Measurements from ENCODE around the gene ANKRD24.

Gene ANKRD24

GRCh38 chr19:4194353-4194752 is 11.9 kb downstream of the ANKRD24 start:
- TF ChIP-seq CTCF (IDR thresholded peaks at IDR 0.05; ENCODE audit: extremely low read depth, insufficient read depth, missing control alignments): no peak
- in situ Hi-C loops (cut with MboI; ENCODE audit: low pct_unique_long_range_greater_than_20kb, low sequenced_read_pairs, unreplicated experiment): no loop called here

GRCh38 chr19:4196009-4196408 is 13.5 kb downstream of the ANKRD24 start:
- no peak for TF ChIP-seq CTCF (IDR thresholded peaks at IDR 0.05; ENCODE audit: extremely low read depth, insufficient read depth, missing control alignments)
- no peak for DNase-seq (ENCODE audit: low spot score)
- in situ Hi-C loops (cut with MboI; ENCODE audit: low pct_unique_long_range_greater_than_20kb, low sequenced_read_pairs, unreplicated experiment): no loop called here

More at GRCh38 chr19:4194353-4194752, 11.9 kb downstream of the ANKRD24 start:
- no peak for DNase-seq (ENCODE audit: low spot score)

- TF ChIP-seq CTCF (IDR thresholded peaks at IDR 0.05; ENCODE audit: extremely low read depth, insufficient read depth, missing control alignments): no peak
- DNase-seq (ENCODE audit: low spot score): no peak
- in situ Hi-C loops (cut with MboI; ENCODE audit: low pct_unique_long_range_greater_than_20kb, low sequenced_read_pairs, unreplicated experiment): no loop called here
Observed at GRCh38 chr19:4196587-4197148, 14.2 kb downstream of the ANKRD24 start.

- TF ChIP-seq CTCF (IDR thresholded peaks at IDR 0.05; ENCODE audit: extremely low read depth, insufficient read depth, missing control alignments): no peak
- no peak for DNase-seq (ENCODE audit: low spot score)
- in situ Hi-C loops (cut with MboI; ENCODE audit: low pct_unique_long_range_greater_than_20kb, low sequenced_read_pairs, unreplicated experiment): no loop called here
Observed at GRCh38 chr19:4197228-4197624, 14.7 kb downstream of the ANKRD24 start.

- in situ Hi-C loops (cut with MboI; ENCODE audit: low pct_unique_long_range_greater_than_20kb, low sequenced_read_pairs, unreplicated experiment): no loop called here
- DNase-seq (ENCODE audit: low spot score): peak; percentile 66
- no peak for TF ChIP-seq CTCF (IDR thresholded peaks at IDR 0.05; ENCODE audit: extremely low read depth, insufficient read depth, missing control alignments)
Observed at GRCh38 chr19:4197625-4198466, 15.4 kb downstream of the ANKRD24 start.

- in situ Hi-C loops (cut with MboI; ENCODE audit: low pct_unique_long_range_greater_than_20kb, low sequenced_read_pairs, unreplicated experiment): no loop called here
- no peak for TF ChIP-seq CTCF (IDR thresholded peaks at IDR 0.05; ENCODE audit: extremely low read depth, insufficient read depth, missing control alignments)
- DNase-seq (ENCODE audit: low spot score): no peak
Observed at GRCh38 chr19:4198467-4199126, 16.1 kb downstream of the ANKRD24 start.
